Measurements from ENCODE around the gene TPM2. TPM values are rescaled to one million over a fixed set of nuclear protein-coding genes. Genes with fewer than 3 reads are reported as not detected.

Gene TPM2
- total and polyA plus RNA-seq, 9 of the 15 experiments (the other 6 are each of a cell fraction or from before 2014, with no cell fraction given) = 0.28 to 16.1 (median 4.5) TPM

DNA sequence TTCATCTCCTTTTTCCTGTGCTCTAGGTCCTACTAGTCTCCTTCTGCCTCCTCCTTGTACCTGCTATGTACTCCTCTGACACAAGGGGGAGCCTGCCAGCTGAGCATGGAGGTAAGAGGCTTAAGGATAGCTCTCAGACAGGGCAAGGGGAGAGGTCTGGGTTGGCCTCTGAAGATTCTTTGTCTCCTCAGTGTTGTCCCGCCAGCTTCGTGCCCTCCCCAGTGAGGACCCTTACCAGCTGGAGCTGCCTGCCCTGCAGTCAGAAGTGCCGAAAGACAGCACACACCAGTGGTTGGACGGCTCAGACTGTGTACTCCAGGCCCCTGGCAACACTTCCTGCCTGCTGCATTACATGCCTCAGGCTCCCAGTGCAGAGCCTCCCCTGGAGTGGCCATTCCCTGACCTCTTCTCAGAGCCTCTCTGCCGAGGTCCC, 46.5 kb upstream of the TPM2 start (continued):
- no peak for TF ChIP-seq STAG1 (CRISPR knock-in tag; IDR thresholded peaks at IDR 0.05; ENCODE audit: borderline replicate concordance)
- TF ChIP-seq TFE3 (CRISPR knock-in tag; IDR thresholded peaks at IDR 0.05) = no peak
- no peak for TF ChIP-seq ZNF445 (CRISPR knock-in tag; IDR thresholded peaks at IDR 0.05; ENCODE audit: low read depth)
- no peak for TF ChIP-seq ZEB2 (IDR thresholded peaks at IDR 0.05)
- no peak for TF ChIP-seq ZNF124 (CRISPR knock-in tag; IDR thresholded peaks at IDR 0.05)
- TF ChIP-seq CTCF (IDR thresholded peaks at IDR 0.05 in 2 of 3, conservative IDR thresholded peaks at IDR 0.05 in 1 of 3; ENCODE audit: insufficient read depth in 2 of 3, low read depth in 1 of 3, low read length in 3 of 3) = peak; percentile 76 to 79 (median 77)
- TF ChIP-seq RFX1 (IDR thresholded peaks at IDR 0.05) = no peak
- peak; percentile 81 for TF ChIP-seq TFAP4 (CRISPR knock-in tag; IDR thresholded peaks at IDR 0.05; ENCODE audit: borderline replicate concordance)
- no peak for TF ChIP-seq ZNF785 (CRISPR knock-in tag; IDR thresholded peaks at IDR 0.05)
- TF ChIP-seq ZNF77 (CRISPR knock-in tag; IDR thresholded peaks at IDR 0.05) = no peak
